Measurements from ENCODE around the gene RBM24.

The RBM24 gene

GRCh38 chr6:17281100-17281496 is at the start of gene RBM24:
RBM24 (plus strand) TSS chr6:17281361; CDS start chr6:17281582, 221 bp downstream.
- DNase-seq (ENCODE audit: extremely low spot score): peak; percentile 58
- POLR2A ChIA-PET: no interaction called here
- CTCF ChIA-PET: no interaction called here
- TF ChIP-seq SP1 (IDR thresholded peaks at IDR 0.05) (no peak), LEF1 (IDR thresholded peaks at IDR 0.05; ENCODE audit: borderline replicate concordance) (no peak), PKNOX1 (IDR thresholded peaks at IDR 0.05) (no peak), CTBP1 (IDR thresholded peaks at IDR 0.05; ENCODE audit: borderline replicate concordance) (no peak), BHLHE40 (IDR thresholded peaks at IDR 0.05; ENCODE audit: borderline replicate concordance) (no peak), TARDBP (IDR thresholded peaks at IDR 0.05) (no peak), FOXA1 (IDR thresholded peaks at IDR 0.05) (no peak), FOXK2 (IDR thresholded peaks at IDR 0.05) (no peak)

GRCh38 chr6:17233531-17233930 is 47.6 kb upstream of the RBM24 start:
- POLR2A ChIA-PET: no interaction called here
- TF ChIP-seq LEF1 (IDR thresholded peaks at IDR 0.05; ENCODE audit: borderline replicate concordance) (no peak), CTBP1 (IDR thresholded peaks at IDR 0.05; ENCODE audit: borderline replicate concordance) (no peak), TARDBP (IDR thresholded peaks at IDR 0.05) (no peak), BHLHE40 (IDR thresholded peaks at IDR 0.05; ENCODE audit: borderline replicate concordance) (no peak), HDGF (IDR thresholded peaks at IDR 0.05; ENCODE audit: borderline replicate concordance) (no peak), ELF4 (IDR thresholded peaks at IDR 0.05) (no peak), FOXM1 (IDR thresholded peaks at IDR 0.05; ENCODE audit: borderline replicate concordance) (no peak), FOXA1 (IDR thresholded peaks at IDR 0.05) (no peak), NFRKB (IDR thresholded peaks at IDR 0.05) (no peak), L3MBTL2 (conservative IDR thresholded peaks at IDR 0.05) (no peak), ARNT (IDR thresholded peaks at IDR 0.05) (no peak), FOXK2 (IDR thresholded peaks at IDR 0.05) (no peak), ZNF384 (IDR thresholded peaks at IDR 0.05) (no peak), SP1 (IDR thresholded peaks at IDR 0.05) (no peak), SUZ12 (IDR thresholded peaks at IDR 0.05) (no peak), PKNOX1 (IDR thresholded peaks at IDR 0.05) (no peak)
- CTCF ChIA-PET: no interaction called here
- DNase-seq (ENCODE audit: extremely low spot score): no peak

- ChIA-PET POLR2A (no interaction called here), CTCF (no interaction called here)
- DNase-seq (ENCODE audit: extremely low spot score): no peak
- no peak for TF ChIP-seq PKNOX1 (IDR thresholded peaks at IDR 0.05)
- no peak for TF ChIP-seq ARNT (IDR thresholded peaks at IDR 0.05)
- no peak for TF ChIP-seq HDGF (IDR thresholded peaks at IDR 0.05; ENCODE audit: borderline replicate concordance)
- TF ChIP-seq NFRKB (IDR thresholded peaks at IDR 0.05): no peak
- TF ChIP-seq ZNF384 (IDR thresholded peaks at IDR 0.05): no peak
- TF ChIP-seq SUZ12 (IDR thresholded peaks at IDR 0.05): no peak
- TF ChIP-seq CTBP1 (IDR thresholded peaks at IDR 0.05; ENCODE audit: borderline replicate concordance): no peak
- TF ChIP-seq L3MBTL2 (conservative IDR thresholded peaks at IDR 0.05): no peak
- no peak for TF ChIP-seq ELF4 (IDR thresholded peaks at IDR 0.05)
These were observed 43.9 kb upstream of the RBM24 start for GRCh38 chr6:17237246-17237645.

- no peak for DNase-seq (ENCODE audit: extremely low spot score)
- CTCF ChIA-PET: interaction anchor here (0.6 kb wide), 1 partner anchor 724 kb away, joined by 4 read pairs; no protein-coding TSS in a partner anchor
- POLR2A ChIA-PET: no interaction called here
- TF ChIP-seq ELF4 (IDR thresholded peaks at IDR 0.05): no peak
These were observed 41.9 kb upstream of the RBM24 start for GRCh38 chr6:17239260-17239659.

GRCh38 chr6:17240803-17241500 is 40.2 kb upstream of the RBM24 start:
- no peak for DNase-seq (ENCODE audit: extremely low spot score)
- ChIA-PET CTCF (no interaction called here), POLR2A (no interaction called here)

More at GRCh38 chr6:17240803-17241500, 40.2 kb upstream of the RBM24 start:
- TF ChIP-seq CTBP1 (IDR thresholded peaks at IDR 0.05; ENCODE audit: borderline replicate concordance) (no peak), SP1 (IDR thresholded peaks at IDR 0.05) (no peak), ARNT (IDR thresholded peaks at IDR 0.05) (no peak), ELF4 (IDR thresholded peaks at IDR 0.05) (no peak), SUZ12 (IDR thresholded peaks at IDR 0.05) (no peak), BHLHE40 (IDR thresholded peaks at IDR 0.05; ENCODE audit: borderline replicate concordance) (no peak), FOXA1 (IDR thresholded peaks at IDR 0.05) (no peak), L3MBTL2 (conservative IDR thresholded peaks at IDR 0.05) (no peak), HDGF (IDR thresholded peaks at IDR 0.05; ENCODE audit: borderline replicate concordance) (no peak), FOXK2 (IDR thresholded peaks at IDR 0.05) (no peak), PKNOX1 (IDR thresholded peaks at IDR 0.05) (no peak), TARDBP (IDR thresholded peaks at IDR 0.05) (no peak), FOXM1 (IDR thresholded peaks at IDR 0.05; ENCODE audit: borderline replicate concordance) (no peak), ZNF384 (IDR thresholded peaks at IDR 0.05) (no peak), LEF1 (IDR thresholded peaks at IDR 0.05; ENCODE audit: borderline replicate concordance) (no peak), NFRKB (IDR thresholded peaks at IDR 0.05) (no peak)

Data from HEK293T (cell line).